Activated CD8-positive, alpha-beta memory T cell treated with anti-CD3 and anti-CD28 coated beads, Interleukin-2, amount 10 ng/mL, durations not matched to agents 7 days and 5 days (primary cell): ENCODE results near the gene HIKESHI. TPM values are rescaled to one million over a fixed set of nuclear protein-coding genes. Genes with fewer than 3 reads are reported as not detected.
"Not testable (repeated sequence)": the region's sequence is repeated elsewhere in the genome, so short reads cannot be mapped to it uniquely, and the experiment has no call there.

Source experiments
- ATAC-seq: fragments of 150-1000 bp; cut with Tn5 transposase; one replicate; pipeline ENCODE4 v1.10.0; 2021; ENCODE audit warnings: moderate library complexity
- CTCF ChIA-PET: fragments of 350-600 bp; sonication (Branson Sonifier 250); formaldehyde crosslinking; loops from one replicate; lab custom pipeline; 2021; ENCODE audit warnings: antibody characterized with exemption; lab: Charles Lee
- DNase-seq: peaks from one replicate; pipeline ENCODE4 v3.0.0-alpha.2; 2020
- H3K27ac Mint-ChIP-seq: one replicate; pipeline ENCODE4 v1.8.0; 2021; ENCODE audit warnings: mild to moderate bottlenecking, mixed read lengths
- H3K27me3 Mint-ChIP-seq: one replicate; pipeline ENCODE4 v1.8.0; 2021; ENCODE audit warnings: mixed read lengths
- H3K36me3 Mint-ChIP-seq: one replicate; pipeline ENCODE4 v1.8.0; 2021; ENCODE audit warnings: mild to moderate bottlenecking, mixed read lengths
- H3K4me1 Mint-ChIP-seq: one replicate; pipeline ENCODE4 v1.8.0; 2021; ENCODE audit warnings: mixed read lengths
- H3K4me3 Mint-ChIP-seq: one replicate; pipeline ENCODE4 v1.8.0; 2021; ENCODE audit warnings: mild to moderate bottlenecking, moderate library complexity, mixed read lengths
- H3K9me3 Mint-ChIP-seq: one replicate; pipeline ENCODE4 v1.8.0; 2022; ENCODE audit warnings: low read depth, mixed read lengths
- total RNA-seq, 2 experiments: library from RNA; stranded (reverse); gene quantifications; one replicate each; pipeline ENCODE4 v1.2.3, GENCODE V29; 2021

The HIKESHI gene
- total RNA-seq, 2 experiments from 2014 or later = 37.3 to 44.9 TPM

DNA sequence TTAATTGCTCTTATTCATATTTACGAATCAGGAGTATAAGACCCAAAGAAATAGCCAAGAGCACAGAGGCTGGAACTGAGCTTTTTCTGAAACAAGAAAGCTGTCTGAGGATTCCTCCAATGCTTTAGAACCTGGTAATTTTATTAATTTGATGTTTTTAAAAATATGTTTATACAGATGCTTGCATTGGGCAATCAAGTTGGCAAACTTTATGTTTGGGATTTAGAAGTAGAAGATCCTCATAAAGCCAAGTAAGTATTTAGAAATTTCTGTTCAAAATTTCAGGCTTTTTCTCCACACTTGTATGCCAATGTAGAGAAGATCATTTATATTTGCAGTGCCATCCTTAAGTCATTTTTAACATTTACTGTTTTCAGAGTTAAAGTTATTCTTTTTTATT, 24.3 kb upstream of the HIKESHI start:
- CTCF ChIA-PET = no interaction called here
- Mint-ChIP-seq H3K27ac (no peak overlapping the region), H3K36me3 (peaks cover 80% of the 10 kb centered on the region), H3K27me3 (no peaks in the 10 kb centered on the region), H3K4me3 (no peak overlapping the region), H3K4me1 (peaks cover 26% of the 10 kb centered on the region), H3K9me3 (peaks cover 3% of the 10 kb centered on the region)
- ATAC-seq (no peak), DNase-seq (no peak)

DNA sequence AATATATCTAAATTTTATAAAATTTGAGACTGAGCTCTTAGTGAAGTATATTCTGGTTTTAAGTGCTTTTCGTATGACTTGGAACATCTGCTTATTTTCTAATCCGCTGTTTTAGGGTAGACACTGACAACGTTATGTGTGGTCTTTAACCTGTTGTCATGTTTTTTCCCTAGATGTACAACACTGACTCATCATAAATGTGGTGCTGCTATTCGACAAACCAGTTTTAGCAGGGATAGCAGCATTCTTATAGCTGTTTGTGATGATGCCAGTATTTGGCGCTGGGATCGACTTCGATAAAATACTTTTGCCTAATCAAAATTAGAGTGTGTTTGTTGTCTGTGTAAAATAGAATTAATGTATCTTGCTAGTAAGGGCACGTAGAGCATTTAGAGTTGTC, 23.8 kb upstream of the HIKESHI start:
- no peak overlapping the region for H3K27ac Mint-ChIP-seq
- CTCF ChIA-PET = no interaction called here
- no peak for ATAC-seq
- no peak overlapping the region for H3K4me3 Mint-ChIP-seq
- DNase-seq = no peak
- peaks cover 26% of the 10 kb centered on the region for H3K4me1 Mint-ChIP-seq
- peaks cover 79% of the 10 kb centered on the region for H3K36me3 Mint-ChIP-seq
- H3K9me3 Mint-ChIP-seq = peaks cover 3% of the 10 kb centered on the region
- H3K27me3 Mint-ChIP-seq = no peaks in the 10 kb centered on the region

- Mint-ChIP-seq H3K27me3 (no peaks in the 10 kb centered on the region), H3K36me3 (peaks cover 80% of the 10 kb centered on the region), H3K4me1 (peaks cover 20% of the 10 kb centered on the region), H3K27ac (no peak overlapping the region), H3K9me3 (peaks cover 3% of the 10 kb centered on the region), H3K4me3 (no peak overlapping the region)
- ATAC-seq (no peak), DNase-seq (no peak)
- CTCF ChIA-PET = no interaction called here
Measured at GRCh38 chr11:86279747-86280146, 22.3 kb upstream of the HIKESHI start.

- no peaks in the 10 kb centered on the region for H3K27me3 Mint-ChIP-seq
- CTCF ChIA-PET = interaction anchor here (1.0 to 1.4 kb wide), 2 partner anchors 21 to 42 kb away, joined by 3 read pairs; no protein-coding TSS in a partner anchor
- H3K4me3 Mint-ChIP-seq = no peak overlapping the region
- ATAC-seq = no peak
- DNase-seq = no peak
- H3K9me3 Mint-ChIP-seq = no peaks in the 10 kb centered on the region
- H3K27ac Mint-ChIP-seq = peak overlapping the region; percentile 36
- peaks cover 53% of the 10 kb centered on the region for H3K4me1 Mint-ChIP-seq
- H3K36me3 Mint-ChIP-seq = peaks cover 29% of the 10 kb centered on the region
Measured at GRCh38 chr11:86287468-86287796, 14.6 kb upstream of the HIKESHI start.

- no peak for ATAC-seq
- CTCF ChIA-PET = interaction anchor here (1.1 to 2.3 kb wide), 4 partner anchors 12 to 434 kb away, joined by 3 to 9 read pairs (median 4); partner anchors contain the start of gene CCDC83
- no peak overlapping the region for H3K27ac Mint-ChIP-seq
- no peak overlapping the region for H3K4me3 Mint-ChIP-seq
- no peak for DNase-seq
- H3K36me3 Mint-ChIP-seq = peaks cover 18% of the 10 kb centered on the region
- H3K4me1 Mint-ChIP-seq = peaks cover 63% of the 10 kb centered on the region
- peaks cover 2% of the 10 kb centered on the region for H3K27me3 Mint-ChIP-seq
- no peaks in the 10 kb centered on the region for H3K9me3 Mint-ChIP-seq
Measured at GRCh38 chr11:86288776-86289507, 13.1 kb upstream of the HIKESHI start.

GRCh38 chr11:86289508-86290280, 12.3 kb upstream of the HIKESHI start:
- H3K27me3 Mint-ChIP-seq, ATAC-seq, H3K4me3 Mint-ChIP-seq, H3K9me3 Mint-ChIP-seq, H3K27ac Mint-ChIP-seq, DNase-seq: not testable (repeated sequence)
- peaks cover 66% of the 10 kb centered on the region for H3K4me1 Mint-ChIP-seq
- CTCF ChIA-PET = interaction anchor here (0.7 to 2.3 kb wide), 4 partner anchors 11 to 594 kb away, joined by 3 to 9 read pairs (median 4); partner anchors contain the start of gene CCDC83
- H3K36me3 Mint-ChIP-seq = peaks cover 10% of the 10 kb centered on the region

GRCh38 chr11:86291466-86292262, 10.4 kb upstream of the HIKESHI start:
- CTCF ChIA-PET = interaction anchor here (0.6 to 1.9 kb wide), 16 partner anchors 8 to 703 kb away, joined by 3 to 12 read pairs (median 4); partner anchors contain the start of genes CCDC83 and HIKESHI
- Mint-ChIP-seq H3K4me3 (no peak overlapping the region), H3K4me1 (peaks cover 61% of the 10 kb centered on the region), H3K36me3 (peaks cover 12% of the 10 kb centered on the region), H3K27me3 (peaks cover 5% of the 10 kb centered on the region), H3K27ac (peak overlapping the region; percentile 78), H3K9me3 (no peaks in the 10 kb centered on the region)
- peak; percentile 17 for ATAC-seq
- DNase-seq = peak; percentile 78

DNA sequence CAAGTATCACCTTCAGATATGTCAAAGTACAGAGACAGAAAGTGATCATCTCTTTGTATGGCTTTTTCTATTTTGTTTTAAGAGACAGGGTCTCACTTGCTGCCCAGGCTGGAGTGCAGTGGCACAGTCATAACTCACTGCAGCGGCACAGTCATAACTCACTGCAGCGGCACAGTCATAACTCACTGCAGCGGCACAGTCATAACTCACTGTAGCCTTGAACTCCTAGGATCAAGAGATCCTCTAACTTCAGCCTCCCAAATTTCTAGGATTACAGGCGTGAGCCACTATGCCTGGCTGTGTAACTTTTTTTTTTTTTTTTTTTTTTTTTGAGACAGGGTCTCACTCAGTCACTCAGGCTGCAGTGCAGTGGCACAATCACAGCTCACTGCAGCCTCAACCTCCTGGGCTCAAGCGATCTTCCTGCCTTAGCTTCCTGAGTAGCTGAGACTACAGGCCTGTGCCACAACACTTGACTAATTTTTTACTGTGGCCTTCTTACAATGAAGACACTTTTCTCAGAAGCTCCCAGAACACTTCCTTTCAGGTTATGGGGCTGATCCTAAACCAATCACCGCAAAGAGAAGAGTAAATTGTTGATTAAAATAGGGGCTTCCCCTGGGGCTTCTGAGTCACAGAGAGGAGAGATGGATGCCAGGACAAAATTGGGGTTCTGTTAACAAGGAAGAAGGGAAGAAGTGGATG, 9.0 kb upstream of the HIKESHI start:
- ATAC-seq (peak; percentile 92), DNase-seq (peak; percentile 86)
- Mint-ChIP-seq H3K4me1 (peaks cover 51% of the 10 kb centered on the region), H3K9me3 (no peaks in the 10 kb centered on the region), H3K36me3 (peaks cover 11% of the 10 kb centered on the region), H3K27me3 (peaks cover 5% of the 10 kb centered on the region), H3K27ac (peak overlapping the region; percentile 78), H3K4me3 (no peak overlapping the region)
- CTCF ChIA-PET = interaction anchor here (0.7 to 1.9 kb wide), 8 partner anchors 8 to 438 kb away, joined by 3 to 10 read pairs (median 5); partner anchors contain the start of genes CCDC83, EED and HIKESHI

GRCh38 chr11:86294026-86294425, 8.0 kb upstream of the HIKESHI start:
- no peak overlapping the region for H3K27ac Mint-ChIP-seq
- CTCF ChIA-PET = interaction anchor here (0.7 to 1.8 kb wide), 3 partner anchors 8 to 439 kb away, joined by 3 to 10 read pairs (median 6); partner anchors contain the start of genes CCDC83 and HIKESHI

DNA sequence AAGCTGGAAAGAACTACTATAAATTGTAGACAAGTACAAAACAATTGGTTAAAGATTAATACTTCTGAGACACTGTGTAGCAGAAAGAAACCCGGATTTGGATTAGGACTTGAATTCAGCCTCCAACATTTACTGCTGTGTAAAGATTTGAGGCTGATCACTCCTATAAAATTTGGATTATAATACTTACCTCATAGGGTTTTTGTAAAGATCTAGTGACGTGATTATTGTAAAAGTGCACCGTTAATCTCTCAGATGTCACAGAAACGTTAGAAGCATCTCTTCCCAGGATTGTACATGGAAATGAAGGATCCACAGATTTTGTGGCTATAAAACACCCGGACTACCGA, 323 bp upstream of the HIKESHI start:
- Mint-ChIP-seq H3K36me3 (peaks cover 13% of the 10 kb centered on the region), H3K4me3 (peak overlapping the region; percentile 92), H3K27me3 (no peaks in the 10 kb centered on the region), H3K27ac (peak overlapping the region; percentile 87), H3K9me3 (peaks cover 2% of the 10 kb centered on the region), H3K4me1 (peaks cover 31% of the 10 kb centered on the region)
- ATAC-seq (no peak), DNase-seq (no peak)
- CTCF ChIA-PET = interaction anchor here (1.8 to 2.5 kb wide), 3 partner anchors 8 to 13 kb away, joined by 6 to 12 read pairs (median 9); no protein-coding TSS in a partner anchor

More at GRCh38 chr11:86294026-86294425, 8.0 kb upstream of the HIKESHI start:
- DNase-seq (no peak), ATAC-seq (no peak)
- Mint-ChIP-seq H3K9me3 (peaks cover 2% of the 10 kb centered on the region), H3K4me1 (peaks cover 42% of the 10 kb centered on the region), H3K27me3 (peaks cover 5% of the 10 kb centered on the region), H3K4me3 (no peak overlapping the region), H3K36me3 (peaks cover 11% of the 10 kb centered on the region)

GRCh38 chr11:86303257-86303656, 1.2 kb downstream of the HIKESHI start:
- Mint-ChIP-seq H3K27me3 (no peaks in the 10 kb centered on the region), H3K4me1 (peaks cover 31% of the 10 kb centered on the region), H3K27ac (peak overlapping the region; percentile 63), H3K9me3 (peaks cover under 1% of the 10 kb centered on the region), H3K4me3 (peak overlapping the region; percentile 92), H3K36me3 (peaks cover 12% of the 10 kb centered on the region)
- ATAC-seq (no peak), DNase-seq (no peak)
- CTCF ChIA-PET = interaction anchor here (1.1 to 1.8 kb wide), 3 partner anchors 10 to 448 kb away, joined by 3 to 6 read pairs (median 3); partner anchors contain the start of gene CCDC83

DNA sequence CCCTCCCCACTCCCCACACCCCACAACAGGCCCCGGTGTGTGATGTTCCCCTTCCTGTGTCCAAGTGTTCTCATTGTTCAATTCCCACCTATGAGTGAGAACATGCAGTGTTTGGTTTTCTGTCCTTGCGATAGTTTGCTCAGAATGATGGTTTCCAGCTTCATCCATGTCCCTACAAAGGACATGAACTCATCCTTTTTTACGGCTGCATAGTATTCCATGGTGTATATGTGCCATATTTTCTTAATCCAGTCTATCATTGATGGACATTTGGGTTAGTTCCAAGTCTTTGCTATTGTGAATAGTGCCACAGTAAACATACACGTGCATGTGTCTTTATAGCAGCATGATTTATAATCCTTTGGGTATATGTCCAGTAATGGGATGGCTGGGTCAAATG, 6.7 kb downstream of the HIKESHI start:
- DNase-seq, H3K9me3 Mint-ChIP-seq, CTCF ChIA-PET, H3K4me3 Mint-ChIP-seq, ATAC-seq, H3K27ac Mint-ChIP-seq, H3K27me3 Mint-ChIP-seq: not testable (repeated sequence)
- Mint-ChIP-seq H3K36me3 (peaks cover 53% of the 10 kb centered on the region), H3K4me1 (peaks cover 14% of the 10 kb centered on the region)
